ENCODE measurements around the gene ERCC6L2. TPM values are rescaled to one million over a fixed set of nuclear protein-coding genes. Genes with fewer than 3 reads are reported as not detected.

The ERCC6L2 gene
- total and polyA plus RNA-seq, 2 experiments from 2014 or later: 33.5 to 80.6 TPM

DNA sequence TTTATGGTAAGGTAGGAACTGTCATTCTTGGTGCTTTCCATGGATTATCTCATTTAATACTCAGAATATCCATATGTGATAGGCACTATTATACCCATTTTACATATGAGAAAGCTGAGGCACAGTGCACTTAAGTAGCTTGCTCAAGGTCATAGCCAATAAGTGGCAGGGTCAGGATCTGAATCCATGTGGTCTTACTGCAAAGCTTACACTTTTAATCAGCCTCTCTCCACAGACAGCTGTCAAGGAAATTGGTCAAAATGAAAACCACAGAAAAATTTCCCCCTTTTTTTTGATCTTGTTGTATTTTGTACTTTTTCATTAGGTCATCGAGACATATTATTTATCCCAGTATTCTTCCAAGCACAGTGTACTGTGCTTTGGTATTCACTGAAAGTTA is 78.5 kb downstream of the ERCC6L2 start:
- H3K9me3 Mint-ChIP-seq: peaks cover 12% of the 10 kb centered on the region; the same call in 2 of the 3 replicates
- Histone ChIP-seq H3K27ac (ENCODE audit: low read depth) (no peak overlapping the region), H3K9me2 (ENCODE audit: insufficient read depth) (no peaks in the 10 kb centered on the region), H3K36me3 (ENCODE audit: insufficient read depth) (peaks cover 28% of the 10 kb centered on the region), H3K4me1 (ENCODE audit: insufficient read depth) (no peaks in the 10 kb centered on the region), H4K20me1 (replicated peaks; ENCODE audit: insufficient read depth) (no peaks in the 10 kb centered on the region), H3F3A (replicated peaks; ENCODE audit: low read depth) (no peaks in the 10 kb centered on the region), H2AFZ (no peak overlapping the region), H3K27me3 (ENCODE audit: insufficient read depth) (no peaks in the 10 kb centered on the region), H3K4me2 (no peak overlapping the region), H3K79me2 (replicated peaks; ENCODE audit: insufficient read depth) (no peaks in the 10 kb centered on the region), H3K4me3 (no peak overlapping the region)
- DNase-seq (ENCODE audit: low spot score) (no peak), ATAC-seq (no peak)
- peaks cover 70% of the 10 kb centered on the region for H3K36me3 Mint-ChIP-seq (ENCODE audit: low read depth)
- H3K27me3 Mint-ChIP-seq (ENCODE audit: insufficient read depth, low read depth, poor library complexity): no peaks in the 10 kb centered on the region
- no peak overlapping the region for H3K27ac Mint-ChIP-seq
- H3K4me1 Mint-ChIP-seq: no peaks in the 10 kb centered on the region
- TF ChIP-seq STAT1 (IDR thresholded peaks at IDR 0.05; ENCODE audit: unreplicated experiment) (no peak), POLR2AphosphoS5 (IDR thresholded peaks at IDR 0.05; ENCODE audit: low read depth) (no peak), EZH2phosphoT487 (IDR thresholded peaks at IDR 0.05; ENCODE audit: unreplicated experiment) (no peak), EZH2 (IDR thresholded peaks at IDR 0.05; ENCODE audit: low read depth, unreplicated experiment) (no peak), CREB1 (CRISPR knock-in tag; IDR thresholded peaks at IDR 0.05; ENCODE audit: low read depth) (no peak), NANOG (IDR thresholded peaks at IDR 0.05; ENCODE audit: borderline replicate concordance) (no peak), JUNB (IDR thresholded peaks at IDR 0.05; ENCODE audit: unreplicated experiment) (no peak), ZNF114 (CRISPR knock-in tag; IDR thresholded peaks at IDR 0.05) (no peak), ZNF331 (CRISPR knock-in tag; IDR thresholded peaks at IDR 0.05; ENCODE audit: low read depth) (no peak)
- TF ChIP-seq, protein P1, sequence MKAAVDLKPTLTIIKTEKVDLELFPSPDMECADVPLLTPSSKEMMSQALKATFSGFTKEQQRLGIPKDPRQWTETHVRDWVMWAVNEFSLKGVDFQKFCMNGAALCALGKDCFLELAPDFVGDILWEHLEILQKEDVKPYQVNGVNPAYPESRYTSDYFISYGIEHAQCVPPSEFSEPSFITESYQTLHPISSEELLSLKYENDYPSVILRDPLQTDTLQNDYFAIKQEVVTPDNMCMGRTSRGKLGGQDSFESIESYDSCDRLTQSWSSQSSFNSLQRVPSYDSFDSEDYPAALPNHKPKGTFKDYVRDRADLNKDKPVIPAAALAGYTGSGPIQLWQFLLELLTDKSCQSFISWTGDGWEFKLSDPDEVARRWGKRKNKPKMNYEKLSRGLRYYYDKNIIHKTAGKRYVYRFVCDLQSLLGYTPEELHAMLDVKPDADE (IDR thresholded peaks at IDR 0.05): no peak
- TF ChIP-seq, protein P2, sequence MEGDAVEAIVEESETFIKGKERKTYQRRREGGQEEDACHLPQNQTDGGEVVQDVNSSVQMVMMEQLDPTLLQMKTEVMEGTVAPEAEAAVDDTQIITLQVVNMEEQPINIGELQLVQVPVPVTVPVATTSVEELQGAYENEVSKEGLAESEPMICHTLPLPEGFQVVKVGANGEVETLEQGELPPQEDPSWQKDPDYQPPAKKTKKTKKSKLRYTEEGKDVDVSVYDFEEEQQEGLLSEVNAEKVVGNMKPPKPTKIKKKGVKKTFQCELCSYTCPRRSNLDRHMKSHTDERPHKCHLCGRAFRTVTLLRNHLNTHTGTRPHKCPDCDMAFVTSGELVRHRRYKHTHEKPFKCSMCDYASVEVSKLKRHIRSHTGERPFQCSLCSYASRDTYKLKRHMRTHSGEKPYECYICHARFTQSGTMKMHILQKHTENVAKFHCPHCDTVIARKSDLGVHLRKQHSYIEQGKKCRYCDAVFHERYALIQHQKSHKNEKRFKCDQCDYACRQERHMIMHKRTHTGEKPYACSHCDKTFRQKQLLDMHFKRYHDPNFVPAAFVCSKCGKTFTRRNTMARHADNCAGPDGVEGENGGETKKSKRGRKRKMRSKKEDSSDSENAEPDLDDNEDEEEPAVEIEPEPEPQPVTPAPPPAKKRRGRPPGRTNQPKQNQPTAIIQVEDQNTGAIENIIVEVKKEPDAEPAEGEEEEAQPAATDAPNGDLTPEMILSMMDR (conservative IDR thresholded peaks at IDR 0.05; ENCODE audit: low read depth in 2 of 2): no peak
- TF ChIP-seq, protein P3, sequence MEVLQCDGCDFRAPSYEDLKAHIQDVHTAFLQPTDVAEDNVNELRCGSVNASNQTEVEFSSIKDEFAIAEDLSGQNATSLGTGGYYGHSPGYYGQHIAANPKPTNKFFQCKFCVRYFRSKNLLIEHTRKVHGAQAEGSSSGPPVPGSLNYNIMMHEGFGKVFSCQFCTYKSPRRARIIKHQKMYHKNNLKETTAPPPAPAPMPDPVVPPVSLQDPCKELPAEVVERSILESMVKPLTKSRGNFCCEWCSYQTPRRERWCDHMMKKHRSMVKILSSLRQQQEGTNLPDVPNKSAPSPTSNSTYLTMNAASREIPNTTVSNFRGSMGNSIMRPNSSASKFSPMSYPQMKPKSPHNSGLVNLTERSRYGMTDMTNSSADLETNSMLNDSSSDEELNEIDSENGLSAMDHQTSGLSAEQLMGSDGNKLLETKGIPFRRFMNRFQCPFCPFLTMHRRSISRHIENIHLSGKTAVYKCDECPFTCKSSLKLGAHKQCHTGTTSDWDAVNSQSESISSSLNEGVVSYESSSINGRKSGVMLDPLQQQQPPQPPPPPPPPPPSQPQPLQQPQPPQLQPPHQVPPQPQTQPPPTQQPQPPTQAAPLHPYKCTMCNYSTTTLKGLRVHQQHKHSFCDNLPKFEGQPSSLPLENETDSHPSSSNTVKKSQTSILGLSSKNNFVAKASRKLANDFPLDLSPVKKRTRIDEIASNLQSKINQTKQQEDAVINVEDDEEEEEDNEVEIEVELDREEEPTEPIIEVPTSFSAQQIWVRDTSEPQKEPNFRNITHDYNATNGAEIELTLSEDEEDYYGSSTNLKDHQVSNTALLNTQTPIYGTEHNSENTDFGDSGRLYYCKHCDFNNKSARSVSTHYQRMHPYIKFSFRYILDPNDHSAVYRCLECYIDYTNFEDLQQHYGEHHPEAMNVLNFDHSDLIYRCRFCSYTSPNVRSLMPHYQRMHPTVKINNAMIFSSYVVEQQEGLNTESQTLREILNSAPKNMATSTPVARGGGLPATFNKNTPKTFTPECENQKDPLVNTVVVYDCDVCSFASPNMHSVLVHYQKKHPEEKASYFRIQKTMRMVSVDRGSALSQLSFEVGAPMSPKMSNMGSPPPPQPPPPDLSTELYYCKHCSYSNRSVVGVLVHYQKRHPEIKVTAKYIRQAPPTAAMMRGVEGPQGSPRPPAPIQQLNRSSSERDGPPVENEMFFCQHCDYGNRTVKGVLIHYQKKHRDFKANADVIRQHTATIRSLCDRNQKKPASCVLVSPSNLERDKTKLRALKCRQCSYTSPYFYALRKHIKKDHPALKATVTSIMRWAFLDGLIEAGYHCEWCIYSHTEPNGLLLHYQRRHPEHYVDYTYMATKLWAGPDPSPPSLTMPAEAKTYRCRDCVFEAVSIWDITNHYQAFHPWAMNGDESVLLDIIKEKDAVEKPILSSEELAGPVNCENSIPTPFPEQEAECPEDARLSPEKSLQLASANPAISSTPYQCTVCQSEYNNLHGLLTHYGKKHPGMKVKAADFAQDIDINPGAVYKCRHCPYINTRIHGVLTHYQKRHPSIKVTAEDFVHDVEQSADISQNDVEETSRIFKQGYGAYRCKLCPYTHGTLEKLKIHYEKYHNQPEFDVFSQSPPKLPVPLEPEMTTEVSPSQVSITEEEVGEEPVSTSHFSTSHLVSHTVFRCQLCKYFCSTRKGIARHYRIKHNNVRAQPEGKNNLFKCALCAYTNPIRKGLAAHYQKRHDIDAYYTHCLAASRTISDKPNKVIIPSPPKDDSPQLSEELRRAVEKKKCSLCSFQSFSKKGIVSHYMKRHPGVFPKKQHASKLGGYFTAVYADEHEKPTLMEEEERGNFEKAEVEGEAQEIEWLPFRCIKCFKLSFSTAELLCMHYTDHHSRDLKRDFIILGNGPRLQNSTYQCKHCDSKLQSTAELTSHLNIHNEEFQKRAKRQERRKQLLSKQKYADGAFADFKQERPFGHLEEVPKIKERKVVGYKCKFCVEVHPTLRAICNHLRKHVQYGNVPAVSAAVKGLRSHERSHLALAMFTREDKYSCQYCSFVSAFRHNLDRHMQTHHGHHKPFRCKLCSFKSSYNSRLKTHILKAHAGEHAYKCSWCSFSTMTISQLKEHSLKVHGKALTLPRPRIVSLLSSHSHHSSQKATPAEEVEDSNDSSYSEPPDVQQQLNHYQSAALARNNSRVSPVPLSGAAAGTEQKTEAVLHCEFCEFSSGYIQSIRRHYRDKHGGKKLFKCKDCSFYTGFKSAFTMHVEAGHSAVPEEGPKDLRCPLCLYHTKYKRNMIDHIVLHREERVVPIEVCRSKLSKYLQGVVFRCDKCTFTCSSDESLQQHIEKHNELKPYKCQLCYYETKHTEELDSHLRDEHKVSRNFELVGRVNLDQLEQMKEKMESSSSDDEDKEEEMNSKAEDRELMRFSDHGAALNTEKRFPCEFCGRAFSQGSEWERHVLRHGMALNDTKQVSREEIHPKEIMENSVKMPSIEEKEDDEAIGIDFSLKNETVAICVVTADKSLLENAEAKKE (CRISPR knock-in tag; IDR thresholded peaks at IDR 0.05): no peak
- TF ChIP-seq, protein P4, sequence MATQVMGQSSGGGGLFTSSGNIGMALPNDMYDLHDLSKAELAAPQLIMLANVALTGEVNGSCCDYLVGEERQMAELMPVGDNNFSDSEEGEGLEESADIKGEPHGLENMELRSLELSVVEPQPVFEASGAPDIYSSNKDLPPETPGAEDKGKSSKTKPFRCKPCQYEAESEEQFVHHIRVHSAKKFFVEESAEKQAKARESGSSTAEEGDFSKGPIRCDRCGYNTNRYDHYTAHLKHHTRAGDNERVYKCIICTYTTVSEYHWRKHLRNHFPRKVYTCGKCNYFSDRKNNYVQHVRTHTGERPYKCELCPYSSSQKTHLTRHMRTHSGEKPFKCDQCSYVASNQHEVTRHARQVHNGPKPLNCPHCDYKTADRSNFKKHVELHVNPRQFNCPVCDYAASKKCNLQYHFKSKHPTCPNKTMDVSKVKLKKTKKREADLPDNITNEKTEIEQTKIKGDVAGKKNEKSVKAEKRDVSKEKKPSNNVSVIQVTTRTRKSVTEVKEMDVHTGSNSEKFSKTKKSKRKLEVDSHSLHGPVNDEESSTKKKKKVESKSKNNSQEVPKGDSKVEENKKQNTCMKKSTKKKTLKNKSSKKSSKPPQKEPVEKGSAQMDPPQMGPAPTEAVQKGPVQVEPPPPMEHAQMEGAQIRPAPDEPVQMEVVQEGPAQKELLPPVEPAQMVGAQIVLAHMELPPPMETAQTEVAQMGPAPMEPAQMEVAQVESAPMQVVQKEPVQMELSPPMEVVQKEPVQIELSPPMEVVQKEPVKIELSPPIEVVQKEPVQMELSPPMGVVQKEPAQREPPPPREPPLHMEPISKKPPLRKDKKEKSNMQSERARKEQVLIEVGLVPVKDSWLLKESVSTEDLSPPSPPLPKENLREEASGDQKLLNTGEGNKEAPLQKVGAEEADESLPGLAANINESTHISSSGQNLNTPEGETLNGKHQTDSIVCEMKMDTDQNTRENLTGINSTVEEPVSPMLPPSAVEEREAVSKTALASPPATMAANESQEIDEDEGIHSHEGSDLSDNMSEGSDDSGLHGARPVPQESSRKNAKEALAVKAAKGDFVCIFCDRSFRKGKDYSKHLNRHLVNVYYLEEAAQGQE (IDR thresholded peaks at IDR 0.05; ENCODE audit: unreplicated experiment): no peak
- no peak overlapping the region for H3K4me3 Mint-ChIP-seq
